ENCODE results near the gene SYNGAP1. TPM values are rescaled to one million over a fixed set of nuclear protein-coding genes. Genes with fewer than 3 reads are reported as not detected.
"Not testable (repeated sequence)": the region's sequence is repeated elsewhere in the genome, so short reads cannot be mapped to it uniquely, and the experiment has no call there.

The SYNGAP1 gene
- total RNA-seq, 8 experiments from 2014 or later, result 5.4 to 21.0 (median 12.9) TPM

DNA sequence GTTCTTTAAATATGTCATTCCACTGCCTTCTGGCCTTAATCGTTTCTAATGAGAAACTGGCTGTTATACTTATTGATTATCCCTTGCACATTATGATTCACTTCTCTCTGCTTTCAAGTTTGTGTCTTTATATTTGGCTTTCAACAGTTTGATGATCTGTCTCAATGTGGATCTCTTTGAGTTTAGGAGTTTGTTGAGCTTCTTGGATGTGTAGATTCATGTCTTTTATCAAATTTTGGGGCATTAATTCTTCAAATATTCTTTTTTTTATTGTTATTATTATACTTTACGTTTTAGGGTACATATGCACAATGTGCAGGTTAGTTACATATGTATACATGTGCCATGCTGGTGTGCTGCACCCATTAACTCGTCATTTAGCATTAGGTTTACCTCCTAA, 63.8 kb downstream of the SYNGAP1 start:
- in situ Hi-C loops (cut with MboI; ENCODE audit: low pct_unique_long_range_greater_than_20kb in 2 of 9, low sequenced_read_pairs in 9 of 9, unreplicated experiment in 9 of 9), result no loop called here
- 0 to 88% (median 43%) methylated on average over 1 to 2 of the region's 3 CpGs for WGBS, 10 experiments
- Histone ChIP-seq H3K27ac (no peak overlapping the region), H3K4me3 (no peak overlapping the region), H3K4me1 (replicated peaks in 1 of 2) (no peaks in the 10 kb centered on the region)
- ATAC-seq (replicated peaks in 6 of 8), result no peak

GRCh38 chr6:33484673-33485262, 64.9 kb downstream of the SYNGAP1 start:
- WGBS, 10 experiments, result no CpG with 5 or more reads among the region's 6 CpGs
- H3K4me1 ChIP-seq (replicated peaks in 1 of 2); H3K4me3 ChIP-seq; in situ Hi-C loops (cut with MboI; ENCODE audit: low pct_unique_long_range_greater_than_20kb in 2 of 9, low sequenced_read_pairs in 9 of 9, unreplicated experiment in 9 of 9); H3K27ac ChIP-seq; ATAC-seq (replicated peaks in 6 of 8): not testable (repeated sequence)

- H3K4me3 ChIP-seq; in situ Hi-C loops (cut with MboI; ENCODE audit: low pct_unique_long_range_greater_than_20kb in 2 of 9, low sequenced_read_pairs in 9 of 9, unreplicated experiment in 9 of 9); H3K27ac ChIP-seq; H3K4me1 ChIP-seq (replicated peaks in 1 of 2); ATAC-seq (replicated peaks in 6 of 8): not testable (repeated sequence)
- WGBS, 10 experiments, result no CpG with 5 or more reads among the region's 25 CpGs
Observed at GRCh38 chr6:33485680-33486079, 65.8 kb downstream of the SYNGAP1 start.

- Histone ChIP-seq H3K4me1 (replicated peaks in 1 of 2) (no peaks in the 10 kb centered on the region), H3K4me3 (no peak overlapping the region), H3K27ac (no peak overlapping the region)
- in situ Hi-C loops (cut with MboI; ENCODE audit: low pct_unique_long_range_greater_than_20kb in 2 of 9, low sequenced_read_pairs in 9 of 9, unreplicated experiment in 9 of 9), result no loop called here
- ATAC-seq (replicated peaks in 6 of 8), result no peak
- 0 to 91% (median 63%) methylated on average over 1 to 6 of the region's 7 CpGs; no CpG with 5 or more reads in 3 of the 10 experiments for whole genome bisulfite sequencing, 10 experiments
Observed at GRCh38 chr6:33488339-33488738, 68.5 kb downstream of the SYNGAP1 start.

DNA sequence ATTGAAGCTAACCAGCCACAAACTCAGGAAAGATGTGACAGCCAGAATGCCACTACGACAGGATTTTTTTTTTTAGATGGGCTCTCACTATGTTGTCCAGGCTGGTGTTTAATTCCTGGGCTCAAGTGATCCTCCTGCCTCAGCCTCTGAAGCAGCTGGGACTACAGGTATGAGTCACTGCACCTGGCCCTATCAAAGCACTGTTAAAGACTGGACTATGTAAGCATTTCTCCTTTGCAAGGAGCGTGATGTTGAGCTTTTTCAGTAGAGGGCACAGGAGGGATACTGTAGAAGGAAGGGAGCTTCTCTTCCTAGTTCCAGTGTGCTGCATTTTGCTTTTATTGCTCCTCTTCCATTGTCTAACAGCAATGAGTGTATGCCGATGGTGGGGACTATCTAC, 70.3 kb downstream of the SYNGAP1 start:
- Histone ChIP-seq H3K4me3 (no peak overlapping the region), H3K4me1 (replicated peaks in 1 of 2) (no peaks in the 10 kb centered on the region), H3K27ac (no peak overlapping the region)
- WGBS, 10 experiments, result 50 to 100% (median 69%) methylated on average over 1 to 2 of the region's 3 CpGs; no CpG with 5 or more reads in 2 of the 10 experiments
- in situ Hi-C loops (cut with MboI; ENCODE audit: low pct_unique_long_range_greater_than_20kb in 2 of 9, low sequenced_read_pairs in 9 of 9, unreplicated experiment in 9 of 9), result no loop called here
- ATAC-seq (replicated peaks in 6 of 8), result peak in 1 of 8 experiments; percentile 11

DNA sequence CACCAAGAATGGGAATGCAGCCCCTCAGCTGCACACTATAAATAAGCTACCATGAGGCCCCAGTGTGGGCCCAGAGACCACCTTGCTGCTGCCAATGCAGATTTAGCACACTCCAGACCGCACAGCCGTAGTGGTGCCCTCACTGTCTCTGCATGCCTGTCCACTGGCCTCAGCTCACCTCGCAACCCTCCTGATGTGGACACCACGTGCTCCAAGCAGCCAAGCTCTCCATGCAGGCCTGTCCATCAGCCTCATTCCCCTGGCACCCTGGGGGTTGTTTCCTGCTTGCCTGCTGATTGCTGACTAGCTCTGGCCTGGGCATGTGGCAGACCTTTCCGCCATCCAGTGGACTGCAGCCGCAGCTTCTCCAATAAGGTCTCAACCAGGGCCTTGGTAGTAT, 70.8 kb downstream of the SYNGAP1 start:
- Histone ChIP-seq H3K27ac (no peak overlapping the region), H3K4me1 (replicated peaks in 1 of 2) (no peaks in the 10 kb centered on the region), H3K4me3 (no peak overlapping the region)
- no peak for ATAC-seq (replicated peaks in 6 of 8)
- 54 to 100% (median 85%) methylated on average over 1 to 6 of the region's 6 CpGs; no CpG with 5 or more reads in 5 of the 10 experiments for WGBS, 10 experiments
- in situ Hi-C loops (cut with MboI; ENCODE audit: low pct_unique_long_range_greater_than_20kb in 2 of 9, low sequenced_read_pairs in 9 of 9, unreplicated experiment in 9 of 9), result no loop called here

- H3K4me3 ChIP-seq, result no peak overlapping the region
- H3K27ac ChIP-seq, result no peak overlapping the region
- 0 to 65% (median 20%) methylated on average over 1 to 4 of the region's 4 CpGs; no CpG with 5 or more reads in 3 of the 10 experiments for WGBS, 10 experiments
- in situ Hi-C loops (cut with MboI; ENCODE audit: low pct_unique_long_range_greater_than_20kb in 2 of 9, low sequenced_read_pairs in 9 of 9, unreplicated experiment in 9 of 9), result no loop called here
- H3K4me1 ChIP-seq (replicated peaks in 1 of 2), result no peaks in the 10 kb centered on the region
- no peak for ATAC-seq (replicated peaks in 6 of 8)
Observed at GRCh38 chr6:33492093-33492492, 72.2 kb downstream of the SYNGAP1 start.

DNA sequence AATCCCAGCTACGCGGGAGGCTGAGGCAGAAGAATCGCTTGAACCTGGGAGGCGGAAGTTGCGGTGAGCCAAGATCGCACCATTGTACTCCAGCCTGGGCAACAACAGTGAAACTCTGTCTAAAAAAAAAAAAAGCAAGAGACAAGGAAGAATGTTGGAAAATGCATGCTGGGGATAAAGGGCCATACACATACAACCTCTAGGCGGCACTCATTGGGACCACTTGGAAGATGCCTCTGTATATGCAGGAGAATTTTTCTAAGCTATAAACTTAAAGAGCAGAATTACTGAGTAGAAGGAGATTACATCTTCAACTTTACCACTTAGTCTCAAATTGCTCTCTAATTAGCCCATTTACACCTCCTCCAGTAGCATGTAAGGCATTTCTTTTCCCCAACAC, 77.3 kb downstream of the SYNGAP1 start:
- H3K27ac ChIP-seq, result no peak overlapping the region
- H3K4me3 ChIP-seq, result no peak overlapping the region
- WGBS, 10 experiments, result 60 to 97% (median 95%) methylated on average over 1 to 7 of the region's 7 CpGs; no CpG with 5 or more reads in 3 of the 10 experiments
- in situ Hi-C loops (cut with MboI; ENCODE audit: low pct_unique_long_range_greater_than_20kb in 2 of 9, low sequenced_read_pairs in 9 of 9, unreplicated experiment in 9 of 9), result no loop called here
- H3K4me1 ChIP-seq (replicated peaks in 1 of 2), result no peaks in the 10 kb centered on the region
- no peak for ATAC-seq (replicated peaks in 6 of 8)

GRCh38 chr6:33502486-33502885, 82.6 kb downstream of the SYNGAP1 start:
- ATAC-seq (replicated peaks in 6 of 8), result no peak
- 83 to 87% methylated on average over 10 to 12 of the region's 23 CpGs; no CpG with 5 or more reads in 8 of the 10 experiments for WGBS, 10 experiments
- Histone ChIP-seq H3K27ac (no peak overlapping the region), H3K4me3 (no peak overlapping the region), H3K4me1 (replicated peaks in 1 of 2) (peaks cover 8% of the 10 kb centered on the region in 2 donors)
- in situ Hi-C loops (cut with MboI; ENCODE audit: low pct_unique_long_range_greater_than_20kb in 2 of 9, low sequenced_read_pairs in 9 of 9, unreplicated experiment in 9 of 9), result no loop called here

DNA sequence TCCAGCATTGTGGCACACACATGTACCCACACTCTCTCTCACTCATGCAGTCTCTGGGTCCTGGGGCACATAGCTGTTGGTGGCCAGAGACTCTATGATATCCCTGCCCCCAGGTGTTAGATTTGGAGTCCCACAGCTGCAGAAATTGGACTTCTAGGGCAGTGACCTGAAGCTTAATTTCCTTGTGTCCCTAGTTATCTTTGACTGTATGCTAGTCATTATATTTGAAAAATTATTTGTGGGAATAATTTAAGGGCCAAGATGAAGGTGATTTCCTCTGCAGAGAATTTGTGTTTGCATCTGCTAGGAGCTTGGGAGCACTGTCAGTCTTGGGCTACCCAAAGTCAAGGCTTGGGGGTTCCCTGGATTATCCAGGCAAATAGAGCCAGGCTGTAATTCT, 84.6 kb downstream of the SYNGAP1 start:
- no peak overlapping the region for H3K4me3 ChIP-seq
- ATAC-seq (replicated peaks in 6 of 8), result no peak
- in situ Hi-C loops (cut with MboI; ENCODE audit: low pct_unique_long_range_greater_than_20kb in 2 of 9, low sequenced_read_pairs in 9 of 9, unreplicated experiment in 9 of 9), result no loop called here
- H3K4me1 ChIP-seq (replicated peaks in 1 of 2), result peaks cover 8% of the 10 kb centered on the region in 2 donors
- H3K27ac ChIP-seq, result no peak overlapping the region

Other genes starting within 250 kb of the SYNGAP1 start
- gene COL11A2, start 227.6 kb upstream of the SYNGAP1 start, total RNA-seq, result 1 to 10 TPM in 7 of 8 experiments, under 1 TPM in 1; 0.71 to 3.4 (median 2.0) TPM
- gene RXRB, start 219.4 kb upstream of the SYNGAP1 start, total RNA-seq, result 10 to 100 TPM; 19.3 to 52.0 (median 35.4) TPM
- gene SLC39A7, start 219.2 kb upstream of the SYNGAP1 start, total RNA-seq, result 100 to 1,000 TPM in 6 of 8 experiments, 10 to 100 TPM in 2; 69.2 to 143 (median 132) TPM
- gene HSD17B8, start 215.4 kb upstream of the SYNGAP1 start, total RNA-seq, result 10 to 100 TPM in 4 of 8 experiments, 1 to 10 TPM in 4; 8.7 to 26.6 (median 9.9) TPM
- gene RING1, start 211.6 kb upstream of the SYNGAP1 start, total RNA-seq, result 10 to 100 TPM; 17.2 to 43.0 (median 34.5) TPM
- gene VPS52, start 148.2 kb upstream of the SYNGAP1 start, total RNA-seq, result 10 to 100 TPM; 21.8 to 66.1 (median 33.8) TPM
- gene RPS18, start 148.0 kb upstream of the SYNGAP1 start, total RNA-seq, result 1,000 to 10,000 TPM; 3,773 to 8,538 (median 6,042) TPM
- gene B3GALT4, start 142.9 kb upstream of the SYNGAP1 start, total RNA-seq, result 1 to 10 TPM; 1.5 to 6.0 (median 5.1) TPM
- 100 to 1,000 TPM in 3 of 8 experiments, 10 to 100 TPM in 5; 31.4 to 108 (median 50.5) TPM for gene WDR46, start 130.8 kb upstream of the SYNGAP1 start, total RNA-seq
- gene PFDN6, start 130.5 kb upstream of the SYNGAP1 start, total RNA-seq, result 100 to 1,000 TPM in 6 of 8 experiments, 10 to 100 TPM in 2; 88.9 to 168 (median 116) TPM
- gene RGL2, start 121.1 kb upstream of the SYNGAP1 start, total RNA-seq, result 10 to 100 TPM; 11.4 to 80.6 (median 27.8) TPM
- gene TAPBP, start 106.0 kb upstream of the SYNGAP1 start, total RNA-seq, result 10 to 100 TPM in 5 of 8 experiments, 1 to 10 TPM in 3; 5.2 to 95.0 (median 41.9) TPM
- gene ZBTB22, start 102.3 kb upstream of the SYNGAP1 start, total RNA-seq, result 10 to 100 TPM in 7 of 8 experiments, 1 to 10 TPM in 1; 9.5 to 27.4 (median 18.9) TPM
- 10 to 100 TPM; 21.4 to 63.6 (median 37.4) TPM for gene DAXX, start 97.1 kb upstream of the SYNGAP1 start, total RNA-seq
- 10 to 100 TPM in 3 of 8 experiments, 1 to 10 TPM in 5; 1.1 to 49.4 (median 2.5) TPM for gene KIFC1, start 28.2 kb upstream of the SYNGAP1 start, total RNA-seq
- gene PHF1, start 9.1 kb upstream of the SYNGAP1 start, total RNA-seq, result 10 to 100 TPM; 24.3 to 63.6 (median 44.4) TPM
- 100 to 1,000 TPM; 196 to 327 (median 271) TPM for gene CUTA, start 2.0 kb upstream of the SYNGAP1 start, total RNA-seq
- gene ZBTB9, start 34.5 kb downstream of the SYNGAP1 start, total RNA-seq, result 10 to 100 TPM in 1 of 8 experiments, 1 to 10 TPM in 7; 4.2 to 12.5 (median 8.1) TPM
- 10 to 100 TPM in 5 of 8 experiments, 1 to 10 TPM in 3; 6.6 to 24.8 (median 11.1) TPM for gene BAK1, start 160.2 kb downstream of the SYNGAP1 start, total RNA-seq
- 10 to 100 TPM in 3 of 8 experiments, 1 to 10 TPM in 1, under 1 TPM in 4; 0.11 to 36.3 (median 0.96) TPM for gene ITPR3, start 201.3 kb downstream of the SYNGAP1 start, total RNA-seq

Data from motor neuron (in vitro differentiated cells).